GM12878 (cell line): ENCODE results near the gene HACD3. TPM values are rescaled to one million over a fixed set of nuclear protein-coding genes. Genes with fewer than 3 reads are reported as not detected.

ENCODE experiments used
- ATAC-seq: fragments of 200-7000 bp; cut with Tn5 transposase; 3 replicates; pipeline ENCODE4 v1.9.1; 2020; ENCODE audit warnings: mild to moderate bottlenecking, moderate library complexity
- BruUV-seq: library from RNA; stranded (reverse); fragments of 400-500 nt; replicated peaks from 2 replicates; lab custom pipeline; 2021; lab: Mats Ljungman, UMichigan
- CTCF ChIA-PET: fragments of 300-600 bp; sonication (Branson Sonifier 250); formaldehyde crosslinking; extraction: SDS; loops from one replicate; lab custom pipeline; 2021; ENCODE audit warnings: inconsistent platforms; lab: Yijun Ruan, JAX
- POLR2A ChIA-PET: fragments of 350-600 bp; formaldehyde crosslinking; extraction: SDS; loops from one replicate; lab custom pipeline; 2021; ENCODE audit warnings: inconsistent platforms; lab: Charles Lee
- RAD21 ChIA-PET: fragments of 300-600 bp; sonication (Branson Sonifier 250); formaldehyde crosslinking; loops from one replicate; lab custom pipeline; 2023; ENCODE audit warnings: antibody characterized with exemption; ENCODE audit not compliant: unreplicated experiment; lab: Charles Lee
- SMC1A ChIA-PET: fragments of 300-600 bp; sonication (Branson Sonifier 250); formaldehyde crosslinking; loops from one replicate; lab custom pipeline; 2023; ENCODE audit not compliant: unreplicated experiment, uncharacterized antibody; lab: Charles Lee
- DNase-seq: peaks from one replicate; pipeline ENCODE4 v3.0.0-alpha.2; 2011; ENCODE audit warnings: low read depth, low spot score
- FAIRE-seq: peaks from 3 replicates; lab custom pipeline; 2011; peaks lifted over from hg19 to GRCh38; lab: Jason Lieb, UNC
- H2AFZ ChIP-seq: 2 replicates; pipeline ENCODE4 v1.6.0; 2011; ENCODE audit warnings: low read depth, low read length, control low read depth; ENCODE audit not compliant: control insufficient read depth
- H3K27ac ChIP-seq: 2 replicates; pipeline ENCODE4 v1.5.1; 2011; ENCODE audit warnings: control low read depth; ENCODE audit not compliant: control insufficient read depth, insufficient read depth
- H3K27me3 ChIP-seq, 2 experiments: replicated peaks in 1 of 2; 2 replicates each; pipeline versions ENCODE4 v1.6.0 to v1.6.1; 2011; ENCODE audit warnings: low read length in 1 of 2; ENCODE audit not compliant: control insufficient read depth in 2 of 2, insufficient read depth in 2 of 2
- H3K36me3 ChIP-seq, 2 experiments: 2 replicates each; pipeline ENCODE4 v1.5.1; 2011; ENCODE audit warnings: low read length in 1 of 2; ENCODE audit not compliant: control insufficient read depth in 2 of 2, insufficient read depth in 2 of 2
- H3K4me1 ChIP-seq: 2 replicates; pipeline ENCODE4 v1.6.1; 2011; ENCODE audit warnings: mild to moderate bottlenecking, low read length, moderate library complexity, mixed read lengths; ENCODE audit not compliant: control insufficient read depth, insufficient read depth
- H3K4me2 ChIP-seq: 2 replicates; pipeline ENCODE4 v1.6.0; 2011; ENCODE audit warnings: control low read depth; ENCODE audit not compliant: control insufficient read depth, insufficient read depth
- H3K4me3 ChIP-seq: fragments of 200-600 bp; sonication (generic); 2 replicates; pipeline ENCODE4 v1.5.1; 2016
- H3K79me2 ChIP-seq: 2 replicates; pipeline ENCODE4 v1.6.0; 2011; ENCODE audit warnings: low read length; ENCODE audit not compliant: control insufficient read depth, insufficient read depth
- H3K9ac ChIP-seq: 2 replicates; pipeline ENCODE4 v1.8.0; 2011; ENCODE audit warnings: low read length, control low read depth, mixed read lengths; ENCODE audit not compliant: control insufficient read depth, insufficient read depth
- H3K9me3 ChIP-seq: replicated peaks from 3 replicates; pipeline ENCODE4 v1.5.1; 2011; ENCODE audit warnings: mild to moderate bottlenecking, low read length; ENCODE audit not compliant: control insufficient read depth, insufficient read depth
- H4K20me1 ChIP-seq: 2 replicates; pipeline ENCODE4 v1.6.0; 2011; ENCODE audit not compliant: control insufficient read depth, insufficient read depth
- JUNB ChIP-seq: IDR thresholded peaks from 2 replicates; pipeline ENCODE4 v1.6.1; 2016; ENCODE audit warnings: antibody characterized with exemption, mild to moderate bottlenecking
- KAT2A ChIP-seq: conservative IDR thresholded peaks from 2 replicates; pipeline ENCODE4 v1.6.1; 2011; ENCODE audit warnings: low read depth, low read length; ENCODE audit not compliant: control insufficient read depth
- MTA3 ChIP-seq: IDR thresholded peaks from 2 replicates; pipeline ENCODE4 v1.6.1; 2012; ENCODE audit warnings: low read length, inconsistent platforms, borderline replicate concordance
- PRDM15 ChIP-seq: fragments of 450-650 bp; formaldehyde crosslinking; IDR thresholded peaks from 2 replicates; pipeline ENCODE4 v1.4.0; 2020; ENCODE audit warnings: mild to moderate bottlenecking, moderate library complexity
- ZZZ3 ChIP-seq: IDR thresholded peaks from 2 replicates; pipeline ENCODE4 v1.6.1; 2011; ENCODE audit warnings: low read depth; ENCODE audit not compliant: control insufficient read depth, insufficient read length
- WGBS: methylation state at CpG from one replicate; pipeline ENCODE4 v1.1.6; 2016; ENCODE audit warnings: low lambda C conversion rate; ENCODE audit not compliant: insufficient replicate concordance, insufficient coverage; ENCODE audit errors: missing lambda C conversion rate; 5-methylcytosine and 5-hydroxymethylcytosine counted together
- in situ Hi-C: fragments of 300-500 bp; cut with MboI; formaldehyde crosslinking; loops from 9 replicates; pipeline ENCODE4 v1.14.3; 2018; ENCODE audit warnings: mixed read lengths
- intact Hi-C: fragments of 100-400 bp; cut with micrococcal nuclease; formaldehyde crosslinking; loops from one replicate; pipeline ENCODE4 v1.14.2; 2022; ENCODE audit not compliant: unreplicated experiment
- polyA plus RNA-seq, 11 experiments: library from polyadenylated mRNA; depleted of rRNA in 4 of 11; unstranded in 6 of 11; stranded (reverse) in 5 of 11; fragments of >200 nt; fragmentation: Nextera tagmentation in 4 of 11; fragmentation: Illumina TruSeq in 1 of 11; extraction: Ambion mirVana in 4 of 11; extraction: Trizol in 1 of 11; gene quantifications; 1 replicate in 1 of 11; 2 replicates in 10 of 11; pipeline versions ENCODE4 v1.2.1 to v1.2.3, GENCODE V29; 2011 to 2016; ENCODE audit warnings: inconsistent platforms in 2 of 11, missing spikeins in 2 of 11, low read depth in 1 of 11
- total RNA-seq, 4 experiments: library from RNA; depleted of rRNA in 3 of 4; stranded (reverse); fragments of >200 nt in 3 of 4; fragmentation: Illumina TruSeq in 1 of 4; extraction: Trizol in 1 of 4; gene quantifications; 2 replicates each; pipeline versions ENCODE4 v1.2.1 to v1.2.3, GENCODE V29; 2013 to 2021

Gene HACD3
- total and polyA plus RNA-seq, 10 of the 15 experiments (the other 5 are each of a cell fraction or from before 2014, with no cell fraction given) = 25.9 to 75.8 (median 48.3) TPM

- Histone ChIP-seq H3K4me3 (no peak overlapping the region), H3K36me3 (peaks cover 0 to 12% of the 10 kb centered on the region in 2 experiments; a peak in 3 of 4 replicates), H3K4me1 (no peaks in the 10 kb centered on the region), H2AFZ (no peak overlapping the region), H3K27me3 (no peaks in the 10 kb centered on the region), H3K27ac (no peak overlapping the region), H3K9me3 (no peaks in the 10 kb centered on the region), H3K4me2 (no peak overlapping the region), H3K9ac (no peak overlapping the region), H4K20me1 (no peaks in the 10 kb centered on the region), H3K79me2 (peaks cover 1% of the 10 kb centered on the region; the same call in 1 of the 2 replicates)
- CTCF ChIA-PET = no interaction called here
- 70% methylated on average over 2 of the region's 2 CpGs for WGBS
- intact Hi-C loops (no loop called here), in situ Hi-C loops (no loop called here)
- TF ChIP-seq ZZZ3 (no peak), MTA3 (no peak), KAT2A (no peak), JUNB (no peak), PRDM15 (CRISPR knock-in tag) (no peak)
- no peak for FAIRE-seq
- POLR2A ChIA-PET = no interaction called here
- BruUV-seq = no TSS peak
- SMC1A ChIA-PET = no interaction called here
- no peak for DNase-seq
- no peak for ATAC-seq
- RAD21 ChIA-PET = no interaction called here
Observed at GRCh38 chr15:65603134-65603533, 72.9 kb downstream of the HACD3 start.
